HG02763 (cell line): ENCODE measurements around the gene FAM236C.
"Not testable (repeated sequence)": the region's sequence is repeated elsewhere in the genome, so short reads cannot be mapped to it uniquely, and the experiment has no call there.

ENCODE experiments used
- ATAC-seq: cut with Tn5 transposase; IDR thresholded peaks from one replicate; pipeline ENCODE4 v1.9.1; 2021; ENCODE audit warnings: mild to moderate bottlenecking, moderate library complexity; ENCODE audit not compliant: unreplicated experiment

Gene FAM236C

DNA sequence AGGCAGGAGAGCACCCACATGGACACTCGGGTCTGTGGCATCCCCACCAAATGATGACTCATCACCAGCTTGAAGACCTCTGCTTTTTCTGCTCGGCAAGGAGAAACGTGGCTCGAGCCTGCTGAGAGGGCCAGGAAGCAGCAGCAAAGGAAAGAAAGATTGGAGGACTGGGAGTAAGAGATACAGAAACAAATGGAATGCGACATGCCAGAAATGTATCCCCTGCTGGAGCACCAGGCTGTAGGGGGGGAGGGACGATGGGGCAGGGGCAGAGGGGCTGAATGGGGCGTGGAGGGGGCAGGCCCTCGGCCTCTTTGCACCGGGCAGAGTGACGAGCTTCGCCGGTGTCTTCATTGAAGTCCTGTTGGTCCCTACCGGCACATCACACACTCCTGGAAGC lies at the start of gene FAM236C:
TSS of gene FAM236C (plus strand) at position 301 of the 400 bp plus-strand sequence. CDS start 100 bp downstream, outside the sequence.
- not testable (repeated sequence) for ATAC-seq

DNA sequence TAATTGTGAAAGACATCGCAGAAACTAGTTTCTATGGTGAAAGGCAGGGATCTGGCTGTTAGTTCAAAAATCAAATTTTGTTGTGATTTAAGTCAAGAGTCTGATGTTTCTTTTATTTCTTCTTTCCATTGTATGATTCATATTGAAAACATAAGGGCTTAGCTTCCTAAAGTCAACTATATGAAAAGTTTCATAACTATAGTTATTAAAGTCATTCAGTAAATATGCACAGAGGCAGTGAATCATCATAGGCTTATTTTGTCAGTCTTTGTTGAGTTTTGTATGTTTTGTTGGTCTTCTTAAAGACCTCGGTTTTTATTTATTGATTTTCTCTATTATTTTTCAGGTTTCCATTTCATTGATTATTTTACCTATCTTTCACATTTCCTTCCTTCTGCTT lies 29.5 kb upstream of the FAM236C start:
- ATAC-seq, result not testable (repeated sequence)

DNA sequence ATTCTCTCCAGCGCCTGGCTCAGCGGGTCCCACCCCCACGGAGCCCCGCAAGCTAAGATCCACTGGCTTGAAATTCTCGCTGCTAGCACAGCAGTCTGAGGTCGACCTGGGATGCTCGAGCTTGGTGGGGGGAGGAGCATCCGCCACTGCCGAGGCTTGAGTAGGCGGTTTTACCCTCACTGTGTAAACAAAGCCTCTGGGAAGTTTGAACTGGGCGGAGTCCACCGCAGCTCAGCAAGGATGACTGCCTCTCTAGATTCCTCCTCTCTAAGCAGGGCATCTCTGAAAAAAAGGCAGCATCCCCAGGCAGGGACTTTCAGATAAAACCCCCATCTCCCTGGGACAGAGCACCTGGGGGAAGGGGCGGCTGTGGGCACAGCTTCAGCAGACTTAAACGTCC lies 22.7 kb upstream of the FAM236C start:
- ATAC-seq, result not testable (repeated sequence)

DNA sequence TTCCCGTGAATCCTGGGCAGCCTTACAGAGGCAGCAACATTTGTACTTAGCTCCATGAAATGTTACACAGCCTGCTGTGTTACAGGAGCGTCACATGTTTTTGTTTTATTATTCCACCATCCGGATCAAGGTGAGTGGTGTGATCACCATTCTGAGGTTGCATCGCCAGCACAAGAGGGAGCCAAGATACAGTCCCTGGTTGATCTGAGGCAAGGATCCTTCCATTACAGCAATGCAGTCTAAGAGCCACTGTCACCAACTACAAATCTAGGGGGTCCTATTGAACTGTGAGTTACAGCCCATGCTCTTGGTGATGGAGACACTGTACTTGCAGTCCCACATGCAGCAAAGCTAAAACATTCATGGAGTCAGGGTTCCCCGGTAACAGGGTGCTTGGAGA lies 3.7 kb downstream of the FAM236C start:
- ATAC-seq, result not testable (repeated sequence)

DNA sequence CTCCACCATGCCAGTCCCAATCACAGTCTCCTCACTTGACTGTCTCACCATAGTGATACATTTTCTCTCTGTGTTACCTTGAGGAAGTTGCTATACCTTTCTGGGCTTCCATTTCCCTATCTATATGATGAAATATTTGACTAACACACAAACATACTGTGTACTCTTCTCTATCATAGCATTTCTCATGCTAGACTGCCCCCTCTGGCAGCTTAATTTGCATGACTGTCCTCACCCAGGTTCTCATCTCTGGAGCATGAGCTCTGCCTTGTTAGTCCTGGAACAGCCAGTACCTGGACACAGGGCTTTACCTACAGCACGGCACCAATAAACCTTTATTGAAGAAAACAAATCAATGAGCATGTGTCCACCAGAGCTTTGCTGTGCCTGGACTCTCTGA lies 19.9 kb downstream of the FAM236C start:
- not testable (repeated sequence) for ATAC-seq

DNA sequence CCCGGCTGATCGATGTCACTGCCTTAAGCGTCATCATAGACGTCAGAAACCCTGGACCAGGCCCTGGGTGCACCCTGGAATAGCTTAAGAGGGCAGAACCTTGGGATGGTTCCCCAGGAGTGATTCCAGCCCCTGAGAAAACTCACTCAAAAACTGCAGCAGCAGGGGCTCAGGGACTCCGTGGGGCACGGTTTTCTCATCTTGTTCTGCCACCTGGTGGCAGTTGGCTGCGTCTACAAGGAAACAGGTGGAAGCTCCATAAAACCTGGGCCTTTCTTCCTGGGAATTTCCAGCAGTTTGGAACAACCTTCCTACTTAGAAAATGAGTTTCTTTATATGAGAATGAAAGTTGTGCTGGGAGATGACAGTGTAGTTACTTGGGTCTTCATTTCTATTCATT lies 24.0 kb downstream of the FAM236C start:
- not testable (repeated sequence) for ATAC-seq

DNA sequence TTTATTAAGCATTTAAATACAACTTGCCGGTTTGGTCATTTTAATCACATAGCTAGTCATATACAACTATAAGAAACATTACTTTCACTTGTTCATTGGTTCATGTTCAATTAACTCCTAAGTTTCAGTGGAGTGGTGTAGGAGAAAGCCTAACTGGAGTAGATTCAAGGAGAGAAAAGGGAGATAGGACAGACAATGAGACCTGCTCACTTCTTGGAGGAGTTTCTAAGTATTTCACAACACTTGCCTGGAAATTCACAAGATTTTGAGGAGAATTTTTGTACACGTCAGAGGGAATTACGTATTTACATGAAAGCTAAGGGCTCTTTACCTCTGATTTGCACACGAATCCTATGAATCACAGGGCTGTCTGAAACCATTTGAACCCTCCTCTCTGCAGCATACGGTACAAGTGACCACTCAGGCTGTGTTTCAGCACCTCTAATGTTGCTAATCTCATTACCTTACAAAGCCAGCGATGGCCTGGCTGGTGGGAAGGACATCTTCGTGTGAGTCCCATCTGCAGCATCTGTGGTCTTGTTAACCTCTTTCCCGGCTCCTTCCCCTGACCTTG lies 24.6 kb downstream of the FAM236C start:
- not testable (repeated sequence) for ATAC-seq

DNA sequence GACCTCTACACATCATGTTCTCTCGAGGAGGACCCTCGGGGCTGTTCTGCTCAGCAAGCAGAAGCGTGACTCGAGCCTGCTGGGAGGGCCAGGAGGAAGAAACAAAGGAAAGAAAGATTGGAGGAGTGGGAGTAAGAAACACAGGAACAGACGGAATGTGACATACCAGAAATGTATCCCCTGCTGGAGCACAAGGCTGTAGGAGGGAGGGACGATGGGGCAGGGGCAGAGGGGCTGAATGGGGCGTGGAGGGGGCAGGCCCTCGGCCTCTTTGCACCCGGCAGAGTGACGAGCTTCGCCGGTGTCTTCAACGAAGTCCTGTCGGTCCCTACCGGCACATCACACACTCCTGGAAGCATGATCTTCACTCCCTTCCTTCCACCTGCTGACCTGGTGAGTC lies 25.5 kb downstream of the FAM236C start, which contains the start of gene FAM236A:
TSS of gene FAM236A (plus strand) at position 301 of the 400 bp plus-strand sequence. CDS start at position 358, 57 bp downstream.
- not testable (repeated sequence) for ATAC-seq

DNA sequence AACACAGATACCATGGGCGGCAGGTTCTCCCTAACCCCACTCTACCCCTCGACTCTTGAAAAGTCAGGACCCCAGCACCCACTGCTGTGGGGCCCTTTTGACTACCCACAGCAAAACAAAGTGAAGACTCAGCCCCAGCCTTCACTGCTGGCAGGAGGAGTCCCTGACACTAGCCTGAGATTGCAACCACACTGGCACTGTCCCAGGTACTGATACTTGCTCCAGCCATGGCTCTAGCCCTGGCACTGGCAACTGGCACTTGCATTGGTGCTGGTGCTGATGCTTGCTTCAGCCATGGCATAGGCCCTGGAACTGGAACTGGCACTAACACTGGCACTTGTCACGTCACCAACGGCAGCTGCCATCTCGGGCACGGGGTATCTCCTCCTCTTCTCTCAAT lies 29.9 kb downstream of the FAM236C start:
- ATAC-seq, result not testable (repeated sequence)

DNA sequence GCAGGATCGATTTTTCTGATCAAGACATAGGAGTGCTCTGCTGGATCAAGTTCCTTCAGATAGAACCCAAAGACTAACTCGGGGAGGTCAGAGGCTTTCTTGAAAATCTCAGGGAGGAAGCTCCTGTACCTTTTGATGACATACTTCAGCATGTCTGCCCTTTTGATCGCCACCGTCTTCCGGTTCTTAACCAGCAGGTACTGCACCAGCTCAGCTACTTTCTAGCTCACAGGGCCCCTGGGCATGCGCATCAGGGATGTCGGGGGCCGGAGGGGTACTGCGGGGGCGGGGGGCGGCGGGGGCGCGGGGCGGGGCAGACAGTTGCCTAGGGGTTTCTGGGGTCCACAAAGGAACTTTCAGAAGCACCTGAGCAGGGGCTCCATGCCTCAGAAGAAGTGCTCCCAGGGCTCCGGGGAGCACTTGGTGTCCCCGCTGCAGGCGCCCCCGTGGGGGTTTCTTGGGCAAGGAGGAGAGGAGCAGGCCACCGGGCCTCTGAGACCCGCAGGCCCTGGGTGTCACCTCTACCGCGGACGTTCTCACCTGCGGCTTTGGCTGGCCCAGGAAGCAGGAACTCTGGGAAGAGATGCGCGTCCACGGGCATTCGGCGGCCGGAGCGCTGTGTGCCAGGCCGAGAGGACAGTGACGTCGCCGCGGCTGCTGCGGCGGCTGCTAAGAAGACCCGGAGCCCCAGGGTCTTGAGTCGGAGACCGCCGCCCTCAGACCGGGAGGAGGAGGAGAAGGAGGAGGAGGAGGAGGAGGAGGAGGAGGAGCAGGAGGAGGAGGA lies 30.8 kb downstream of the FAM236C start:
- peak; percentile 70 for ATAC-seq

DNA sequence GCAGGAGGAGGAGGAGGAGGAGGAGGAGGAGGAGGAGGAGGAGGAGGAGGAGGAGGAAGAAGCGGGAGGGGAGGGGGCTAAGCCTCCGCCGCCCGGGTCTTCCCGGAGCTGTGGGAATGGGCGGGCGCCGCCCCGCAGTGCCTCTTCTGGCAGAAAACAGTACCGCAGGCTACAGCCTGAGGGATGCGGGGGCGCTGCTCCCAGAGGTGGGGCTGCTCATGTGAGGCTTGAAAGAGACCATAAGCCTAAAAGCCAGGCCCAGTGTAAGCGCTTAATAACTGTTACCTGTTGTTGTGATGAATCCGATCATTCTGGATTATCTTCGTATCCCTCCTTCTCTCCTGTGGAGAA lies 31.4 kb downstream of the FAM236C start, which contains the start of gene DMRTC1:
TSS of gene DMRTC1 (minus strand) at position 19 of the 351 bp plus-strand sequence. CDS start 68,143 bp downstream, outside the sequence.
- peak; percentile 75 for ATAC-seq

DNA sequence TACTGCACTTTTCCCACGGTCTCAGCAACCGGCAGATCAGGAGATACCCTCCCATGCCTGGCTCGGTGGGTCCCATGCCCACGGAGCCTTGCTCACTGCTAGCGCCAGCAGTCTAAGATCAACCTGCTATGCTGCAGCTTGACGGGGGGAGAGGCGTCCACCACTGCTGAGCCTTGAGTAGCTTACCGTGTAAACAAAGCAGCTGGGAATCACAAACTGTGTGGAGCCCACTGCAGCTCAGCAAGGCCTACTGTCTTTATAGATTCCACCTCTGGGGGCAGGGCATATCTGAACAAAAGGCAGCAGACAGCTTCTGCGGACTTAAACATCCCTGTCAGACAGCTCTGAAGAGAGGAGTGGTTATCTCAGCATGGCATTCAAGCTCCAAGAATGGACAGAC lies 47.6 kb downstream of the FAM236C start:
- ATAC-seq, result not testable (repeated sequence)
